GM21737 (cell line): ENCODE data around the gene TRIM38.
A peak's percentile ranks its signal among the peaks of the same experiment; 100 is the strongest.
"Not testable (repeated sequence)": the region's sequence is repeated elsewhere in the genome, so short reads cannot be mapped to it uniquely, and the experiment has no call there.

ENCODE experiments used
- ATAC-seq: cut with Tn5 transposase; IDR thresholded peaks from one replicate; pipeline ENCODE4 v1.9.1; 2021; ENCODE audit warnings: mild to moderate bottlenecking, moderate library complexity; ENCODE audit not compliant: unreplicated experiment

Gene TRIM38

GRCh38 chr6:26000366-26001144 is 38.0 kb downstream of the TRIM38 start:
- no peak for ATAC-seq

- ATAC-seq = no peak
Observed at GRCh38 chr6:26003102-26003694, 40.6 kb downstream of the TRIM38 start.

- ATAC-seq = no peak
Observed at GRCh38 chr6:26006086-26006939, 43.7 kb downstream of the TRIM38 start.

- ATAC-seq = not testable (repeated sequence)
Observed at GRCh38 chr6:26006940-26007305, 44.3 kb downstream of the TRIM38 start.

- no peak for ATAC-seq
Observed at GRCh38 chr6:26008470-26008869, 45.9 kb downstream of the TRIM38 start.

- ATAC-seq = no peak
Observed at GRCh38 chr6:26009817-26010216, 47.2 kb downstream of the TRIM38 start.

- ATAC-seq = no peak
Observed at GRCh38 chr6:26012061-26012460, 49.5 kb downstream of the TRIM38 start.

- ATAC-seq = not testable (repeated sequence)
Observed at GRCh38 chr6:26014386-26014785, 51.8 kb downstream of the TRIM38 start.

- ATAC-seq = no peak
Observed at GRCh38 chr6:26016245-26016962, 53.8 kb downstream of the TRIM38 start.

GRCh38 chr6:26016963-26017631 is 54.5 kb downstream of the TRIM38 start:
- no peak for ATAC-seq

- no peak for ATAC-seq
Observed at GRCh38 chr6:26017632-26017966, 55.0 kb downstream of the TRIM38 start.

- ATAC-seq = no peak
Observed at GRCh38 chr6:26019261-26019830, 56.7 kb downstream of the TRIM38 start.

- no peak for ATAC-seq
Observed at GRCh38 chr6:26019967-26020328, 57.3 kb downstream of the TRIM38 start.

GRCh38 chr6:26020329-26021000 is 57.9 kb downstream of the TRIM38 start:
- ATAC-seq = peak; percentile 43

GRCh38 chr6:26021001-26021349 is 58.4 kb downstream of the TRIM38 start:
- peak; percentile 13 for ATAC-seq

GRCh38 chr6:26021350-26022131 is 58.9 kb downstream of the TRIM38 start:
- ATAC-seq = peak; percentile 47

- ATAC-seq = no peak
Observed at GRCh38 chr6:26022132-26022472, 59.5 kb downstream of the TRIM38 start.

- no peak for ATAC-seq
Observed at GRCh38 chr6:26022737-26023136, 60.1 kb downstream of the TRIM38 start.

GRCh38 chr6:26024651-26025046 is 62.0 kb downstream of the TRIM38 start:
- ATAC-seq = no peak
